ENCODE results near the gene ITGB7.
"Not testable (repeated sequence)": the region's sequence is repeated elsewhere in the genome, so short reads cannot be mapped to it uniquely, and the experiment has no call there.

The ITGB7 gene

DNA sequence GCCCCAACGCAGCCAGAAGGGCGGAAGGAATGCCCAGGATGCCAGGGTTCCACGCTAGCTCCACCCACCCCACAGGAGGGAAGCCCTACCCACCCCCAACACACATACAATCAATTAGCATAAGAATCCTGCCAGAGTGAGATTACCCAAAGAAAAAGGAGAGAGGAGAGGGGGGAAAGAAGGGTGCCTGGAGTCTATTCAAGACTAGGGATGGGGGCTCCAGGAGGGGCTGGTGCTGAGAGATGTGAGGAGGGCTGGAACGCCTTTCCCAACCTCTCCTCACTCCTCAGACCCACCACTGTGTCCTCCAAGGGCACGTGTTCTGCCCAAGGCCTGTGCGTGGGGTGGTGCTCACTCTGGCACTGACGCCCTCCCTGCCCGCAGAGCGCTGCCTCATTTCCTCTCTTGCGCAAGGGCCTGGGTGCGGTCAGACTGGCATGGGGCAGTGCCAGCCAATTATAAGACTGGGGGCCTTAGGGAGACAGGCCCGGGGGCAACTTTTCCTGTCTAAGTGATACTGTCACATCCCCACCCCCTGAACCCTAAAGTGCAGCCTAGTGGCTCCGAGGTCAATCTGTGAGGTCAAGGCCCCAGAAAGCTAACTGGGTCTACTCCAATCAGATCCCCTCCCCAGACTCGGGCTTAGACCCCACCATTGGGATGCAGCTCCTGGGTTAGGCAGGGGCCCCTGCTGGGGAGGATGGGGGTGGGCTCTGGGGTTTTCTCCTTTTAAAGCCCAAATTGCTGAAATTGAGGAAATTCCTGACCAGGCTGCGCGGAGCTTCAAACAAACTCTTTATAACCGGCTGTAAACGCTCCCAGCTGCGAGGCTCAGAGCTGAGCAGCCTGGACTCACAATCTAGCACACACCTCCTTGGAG, 10.2 kb upstream of the ITGB7 start:
- no peak for DNase-seq (ENCODE audit: low read depth)

- no peak for DNase-seq (ENCODE audit: low read depth)
These were observed 8.4 kb upstream of the ITGB7 start for GRCh38 chr12:53215497-53215896.

GRCh38 chr12:53214687-53215455, 7.8 kb upstream of the ITGB7 start:
- DNase-seq (ENCODE audit: low read depth): no peak

- DNase-seq (ENCODE audit: low read depth): no peak
These were observed 7.2 kb upstream of the ITGB7 start for GRCh38 chr12:53214221-53214620.

GRCh38 chr12:53213348-53213747, 6.3 kb upstream of the ITGB7 start:
- peak; percentile 63 for DNase-seq (ENCODE audit: low read depth)

DNA sequence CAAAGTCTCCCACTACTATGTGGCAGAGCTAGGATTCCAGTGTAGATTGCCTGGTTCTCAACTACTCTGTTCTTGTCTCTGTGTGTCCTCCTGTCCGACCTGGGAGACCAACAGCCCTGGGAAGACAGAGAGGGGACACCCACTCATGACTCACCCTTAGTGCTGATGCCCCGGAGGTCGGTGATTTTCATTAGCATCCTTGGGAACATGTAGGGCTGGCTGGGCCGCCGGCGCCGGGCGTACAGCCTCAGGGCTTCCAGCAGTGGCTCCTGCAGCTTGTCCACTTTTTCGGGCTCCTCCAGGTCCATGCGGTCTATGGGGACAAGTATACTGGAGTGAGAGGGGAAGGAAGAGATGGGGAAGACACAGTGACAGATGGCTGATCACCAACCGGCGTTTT, 5.9 kb upstream of the ITGB7 start:
- no peak for DNase-seq (ENCODE audit: low read depth)

- DNase-seq (ENCODE audit: low read depth): no peak
These were observed 4.7 kb upstream of the ITGB7 start for GRCh38 chr12:53211476-53212381.

GRCh38 chr12:53210843-53211242, 3.8 kb upstream of the ITGB7 start:
- no peak for DNase-seq (ENCODE audit: low read depth)

- DNase-seq (ENCODE audit: low read depth): no peak
These were observed 1.9 kb upstream of the ITGB7 start for GRCh38 chr12:53208877-53209463.

DNA sequence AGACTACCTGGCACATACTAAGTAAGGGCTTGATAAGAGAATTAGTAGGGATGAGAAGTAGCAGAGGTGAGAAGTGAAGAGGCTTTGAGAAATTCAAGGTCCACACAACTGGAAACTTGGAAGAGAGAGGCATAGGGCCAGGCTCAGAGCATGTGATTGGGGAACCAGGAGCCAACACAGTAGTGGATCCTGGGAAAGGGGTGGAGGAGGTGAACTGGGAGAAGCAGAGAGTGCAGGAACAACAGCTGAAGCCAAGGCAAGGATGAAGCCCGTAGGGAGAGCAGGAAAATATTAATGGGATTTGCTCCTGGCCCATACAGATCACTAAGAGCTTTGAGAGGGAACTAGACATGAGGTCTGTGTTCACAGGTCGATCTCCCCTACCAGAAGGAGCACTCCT, 1.4 kb upstream of the ITGB7 start:
- no peak for DNase-seq (ENCODE audit: low read depth)

DNA sequence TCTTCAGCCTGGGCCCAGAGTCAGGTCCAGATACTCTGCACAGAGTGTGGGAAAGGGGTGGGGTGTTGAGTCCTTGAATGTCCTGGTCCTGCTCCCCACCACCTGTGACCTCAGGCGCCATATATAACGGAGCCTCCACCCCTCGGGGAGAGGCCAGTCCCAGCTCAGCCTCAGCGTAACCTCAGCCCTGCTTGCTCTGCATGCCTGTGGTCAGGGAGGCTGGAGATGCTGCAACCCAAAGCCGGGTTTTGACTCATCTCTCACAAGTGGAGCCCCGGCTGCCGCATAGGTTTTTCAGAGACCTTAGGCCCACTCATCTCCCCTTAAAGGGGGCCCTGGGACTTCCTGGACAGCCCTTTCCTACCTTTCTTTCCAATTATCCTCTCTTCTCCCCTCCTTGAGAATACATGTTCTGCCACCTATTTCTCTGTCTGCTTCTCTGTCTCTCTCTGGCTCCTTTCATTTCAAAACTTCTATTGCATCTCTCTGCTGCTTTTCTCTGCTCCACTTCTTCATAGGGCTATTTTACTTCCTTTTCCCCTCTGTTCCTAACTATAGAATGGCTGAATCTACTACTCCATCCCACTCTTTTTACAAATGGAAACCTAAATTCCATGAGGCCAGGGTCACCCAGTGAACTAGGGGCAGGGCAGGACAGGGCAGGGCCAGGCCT, 1.2 kb downstream of the ITGB7 start:
- DNase-seq (ENCODE audit: low read depth): peak; percentile 48

GRCh38 chr12:53204351-53204750, 2.7 kb downstream of the ITGB7 start:
- DNase-seq (ENCODE audit: low read depth): no peak

DNA sequence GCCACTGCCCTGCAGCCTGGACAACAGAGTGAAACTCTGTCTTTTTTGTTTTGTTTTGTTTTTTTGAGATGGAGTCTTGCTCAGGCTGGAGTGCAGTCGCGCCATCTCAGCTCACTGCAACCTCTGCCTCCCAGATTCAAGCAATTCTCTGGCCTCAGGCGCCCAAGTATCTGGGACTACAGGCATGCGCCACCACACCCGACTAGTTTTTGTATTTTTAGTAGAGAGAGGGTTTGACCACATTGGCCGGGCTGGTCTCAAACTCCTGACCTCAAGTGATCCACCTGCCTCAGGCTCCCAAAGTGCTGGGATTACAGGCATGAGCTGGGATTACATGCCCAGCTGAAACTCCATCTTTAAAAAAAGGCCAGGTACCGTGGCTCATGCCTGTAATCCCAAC, 4.7 kb downstream of the ITGB7 start:
- DNase-seq (ENCODE audit: low read depth): not testable (repeated sequence)

GRCh38 chr12:53201639-53202038, 5.4 kb downstream of the ITGB7 start:
- DNase-seq (ENCODE audit: low read depth): no peak

GRCh38 chr12:53201177-53201541, 5.9 kb downstream of the ITGB7 start:
- DNase-seq (ENCODE audit: low read depth): no peak

DNA sequence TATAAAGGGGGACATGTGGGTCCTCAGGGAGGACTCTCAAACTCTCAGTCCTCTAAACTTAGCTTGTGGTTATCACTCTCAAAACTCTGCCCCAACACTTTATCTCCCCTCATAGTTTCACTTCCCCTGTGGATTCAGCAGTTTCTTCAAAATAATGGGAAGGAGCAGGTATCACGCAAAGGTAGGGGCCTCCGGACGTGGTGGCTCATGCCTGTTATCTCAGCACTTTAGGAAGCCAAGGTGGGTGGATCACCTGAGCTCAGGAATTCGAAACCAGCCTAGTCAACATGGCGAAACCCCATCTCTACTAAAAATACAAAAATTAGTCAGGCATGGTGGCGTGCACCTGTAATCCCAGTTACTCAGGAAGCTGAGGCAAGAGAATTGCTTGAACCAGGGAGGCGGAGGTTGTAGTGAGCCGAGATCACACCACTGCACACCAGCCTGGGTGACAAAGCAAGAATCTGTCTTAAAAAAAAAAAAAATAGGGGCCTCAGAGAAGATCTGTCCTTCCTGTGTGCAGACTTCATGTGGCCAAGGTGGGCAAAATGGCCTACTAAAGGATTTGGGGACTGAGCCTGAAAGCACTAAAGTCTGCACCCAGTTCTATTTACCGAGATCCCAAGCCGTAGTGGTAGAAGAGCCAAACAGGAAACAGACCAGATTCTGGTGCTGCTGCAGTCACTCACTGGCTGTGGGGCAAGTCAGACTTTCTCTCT, 6.4 kb downstream of the ITGB7 start:
- no peak for DNase-seq (ENCODE audit: low read depth)

GRCh38 chr12:53200107-53200457, 7.0 kb downstream of the ITGB7 start:
- DNase-seq (ENCODE audit: low read depth): no peak

- DNase-seq (ENCODE audit: low read depth): no peak
These were observed 7.4 kb downstream of the ITGB7 start for GRCh38 chr12:53199700-53200099.

DNA sequence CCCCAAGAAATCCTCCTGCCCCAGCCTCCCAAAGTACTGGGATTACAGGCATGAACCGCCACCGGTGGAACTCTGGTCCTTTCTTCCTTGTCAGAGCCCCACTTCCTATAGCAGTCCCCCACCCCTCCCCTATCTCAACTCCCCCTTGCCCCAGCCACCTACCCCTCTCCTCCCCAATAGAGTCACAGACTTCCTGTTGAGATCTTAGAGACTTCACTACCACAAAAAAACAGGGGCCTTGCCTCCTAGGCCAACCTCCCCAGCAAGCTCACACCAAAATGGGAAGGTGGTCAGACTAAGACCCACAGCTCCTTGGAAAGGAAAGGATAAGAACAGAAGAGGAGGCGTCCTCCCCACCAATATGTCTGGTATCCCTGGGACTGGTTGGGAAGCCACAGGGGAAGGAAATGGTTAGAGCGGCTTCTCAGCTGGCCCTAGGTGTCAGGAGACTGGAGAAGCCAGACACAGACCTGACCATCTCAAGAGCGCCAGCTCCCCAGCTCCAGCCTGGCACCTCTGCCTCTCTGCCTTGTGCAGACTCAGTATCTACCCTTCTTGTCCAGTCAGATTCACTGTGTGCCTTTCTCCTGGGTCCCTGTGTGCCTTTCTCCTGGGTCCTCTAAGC, 8.5 kb downstream of the ITGB7 start:
- DNase-seq (ENCODE audit: low read depth): no peak

- no peak for DNase-seq (ENCODE audit: low read depth)
These were observed 9.9 kb downstream of the ITGB7 start for GRCh38 chr12:53197011-53197640.
